ENCODE measurements around the gene SRGAP3.

SRGAP3 gene

GRCh38 chr3:8976540-8977182, 272.8 kb downstream of the SRGAP3 start:
- peaks cover 8% of the 10 kb centered on the region for H3K9me3 Mint-ChIP-seq
- intact Hi-C loops (cut with micrococcal nuclease): no loop called here

GRCh38 chr3:8975081-8976020, 274.1 kb downstream of the SRGAP3 start:
- Mint-ChIP-seq H3K4me1 (ENCODE audit: low read depth) (no peaks in the 10 kb centered on the region), H3K27me3 (peaks cover 4% of the 10 kb centered on the region), H3K9me3 (peaks cover 8% of the 10 kb centered on the region), H3K4me3 (no peak overlapping the region), H3K27ac (no peak overlapping the region), H3K36me3 (ENCODE audit: low read depth) (no peaks in the 10 kb centered on the region)
- intact Hi-C loops (cut with micrococcal nuclease): no loop called here

More at GRCh38 chr3:8976540-8977182, 272.8 kb downstream of the SRGAP3 start:
- Mint-ChIP-seq H3K27me3 (peaks cover 8% of the 10 kb centered on the region), H3K36me3 (ENCODE audit: low read depth) (no peaks in the 10 kb centered on the region), H3K27ac (no peak overlapping the region), H3K4me3 (no peak overlapping the region), H3K4me1 (ENCODE audit: low read depth) (peaks cover 10% of the 10 kb centered on the region)

GRCh38 chr3:8974458-8974857, 275.0 kb downstream of the SRGAP3 start:
- Mint-ChIP-seq H3K27me3 (peaks cover 4% of the 10 kb centered on the region), H3K36me3 (ENCODE audit: low read depth) (no peaks in the 10 kb centered on the region), H3K4me3 (no peak overlapping the region), H3K27ac (no peak overlapping the region), H3K4me1 (ENCODE audit: low read depth) (no peaks in the 10 kb centered on the region), H3K9me3 (peaks cover 5% of the 10 kb centered on the region)
- intact Hi-C loops (cut with micrococcal nuclease): no loop called here

GRCh38 chr3:8972639-8973038, 276.8 kb downstream of the SRGAP3 start:
- no peak overlapping the region for H3K27ac Mint-ChIP-seq
- H3K27me3 Mint-ChIP-seq: peaks cover 6% of the 10 kb centered on the region
- no peaks in the 10 kb centered on the region for H3K9me3 Mint-ChIP-seq
- H3K36me3 Mint-ChIP-seq (ENCODE audit: low read depth): no peaks in the 10 kb centered on the region
- intact Hi-C loops (cut with micrococcal nuclease): no loop called here
- H3K4me3 Mint-ChIP-seq: no peak overlapping the region
- H3K4me1 Mint-ChIP-seq (ENCODE audit: low read depth): no peaks in the 10 kb centered on the region

- Mint-ChIP-seq H3K27me3 (peaks cover 6% of the 10 kb centered on the region), H3K4me1 (ENCODE audit: low read depth) (no peaks in the 10 kb centered on the region), H3K9me3 (no peaks in the 10 kb centered on the region), H3K27ac (no peak overlapping the region), H3K4me3 (no peak overlapping the region), H3K36me3 (ENCODE audit: low read depth) (no peaks in the 10 kb centered on the region)
- intact Hi-C loops (cut with micrococcal nuclease): loop anchor here (1.0 kb wide), 2 partner anchors 96 to 331 kb away; no protein-coding TSS in a partner anchor
Measured at GRCh38 chr3:8970971-8971589, 278.4 kb downstream of the SRGAP3 start.

GRCh38 chr3:8969241-8969640, 280.2 kb downstream of the SRGAP3 start:
- no peak overlapping the region for H3K27ac Mint-ChIP-seq
- H3K9me3 Mint-ChIP-seq: no peaks in the 10 kb centered on the region
- H3K36me3 Mint-ChIP-seq (ENCODE audit: low read depth): no peaks in the 10 kb centered on the region
- peaks cover 5% of the 10 kb centered on the region for H3K4me1 Mint-ChIP-seq (ENCODE audit: low read depth)
- peaks cover 6% of the 10 kb centered on the region for H3K27me3 Mint-ChIP-seq
- intact Hi-C loops (cut with micrococcal nuclease): no loop called here
- no peak overlapping the region for H3K4me3 Mint-ChIP-seq

- peaks cover under 1% of the 10 kb centered on the region for H3K36me3 Mint-ChIP-seq (ENCODE audit: low read depth)
- intact Hi-C loops (cut with micrococcal nuclease): no loop called here
- peaks cover 6% of the 10 kb centered on the region for H3K27me3 Mint-ChIP-seq
Measured at GRCh38 chr3:8968375-8968882, 281.0 kb downstream of the SRGAP3 start.

GRCh38 chr3:8967553-8967952, 281.9 kb downstream of the SRGAP3 start:
- intact Hi-C loops (cut with micrococcal nuclease): no loop called here
- H3K27ac Mint-ChIP-seq: no peak overlapping the region

More at GRCh38 chr3:8968375-8968882, 281.0 kb downstream of the SRGAP3 start:
- H3K4me3 Mint-ChIP-seq: no peak overlapping the region
- H3K9me3 Mint-ChIP-seq: no peaks in the 10 kb centered on the region
- peaks cover 9% of the 10 kb centered on the region for H3K4me1 Mint-ChIP-seq (ENCODE audit: low read depth)
- H3K27ac Mint-ChIP-seq: no peak overlapping the region

GRCh38 chr3:8966820-8967348, 282.6 kb downstream of the SRGAP3 start:
- Mint-ChIP-seq H3K9me3 (no peaks in the 10 kb centered on the region), H3K4me1 (ENCODE audit: low read depth) (peaks cover 17% of the 10 kb centered on the region), H3K36me3 (ENCODE audit: low read depth) (peaks cover 5% of the 10 kb centered on the region), H3K4me3 (no peak overlapping the region), H3K27ac (no peak overlapping the region), H3K27me3 (peaks cover 6% of the 10 kb centered on the region)
- intact Hi-C loops (cut with micrococcal nuclease): no loop called here

More at GRCh38 chr3:8967553-8967952, 281.9 kb downstream of the SRGAP3 start:
- Mint-ChIP-seq H3K9me3 (no peaks in the 10 kb centered on the region), H3K27me3 (peaks cover 6% of the 10 kb centered on the region), H3K4me1 (ENCODE audit: low read depth) (peaks cover 12% of the 10 kb centered on the region), H3K4me3 (no peak overlapping the region), H3K36me3 (ENCODE audit: low read depth) (peaks cover 5% of the 10 kb centered on the region)

GRCh38 chr3:8966150-8966819, 283.2 kb downstream of the SRGAP3 start:
- Mint-ChIP-seq H3K4me1 (ENCODE audit: low read depth) (peaks cover 17% of the 10 kb centered on the region), H3K27ac (no peak overlapping the region), H3K4me3 (no peak overlapping the region), H3K36me3 (ENCODE audit: low read depth) (peaks cover 5% of the 10 kb centered on the region), H3K27me3 (peaks cover 6% of the 10 kb centered on the region), H3K9me3 (no peaks in the 10 kb centered on the region)
- intact Hi-C loops (cut with micrococcal nuclease): no loop called here

GRCh38 chr3:8964436-8965370, 284.7 kb downstream of the SRGAP3 start:
- H3K36me3 Mint-ChIP-seq (ENCODE audit: low read depth): peaks cover 5% of the 10 kb centered on the region
- no peak overlapping the region for H3K4me3 Mint-ChIP-seq
- peaks cover 24% of the 10 kb centered on the region for H3K4me1 Mint-ChIP-seq (ENCODE audit: low read depth)
- no peak overlapping the region for H3K27ac Mint-ChIP-seq
- peaks cover 6% of the 10 kb centered on the region for H3K27me3 Mint-ChIP-seq
- intact Hi-C loops (cut with micrococcal nuclease): no loop called here
- H3K9me3 Mint-ChIP-seq: no peaks in the 10 kb centered on the region

GRCh38 chr3:8963137-8963853, 286.2 kb downstream of the SRGAP3 start, which contains the start of gene RAD18:
Gene RAD18 (minus strand): TSS chr3:8963472. CDS start chr3:8963385, 87 bp downstream.
- H3K27me3 Mint-ChIP-seq: peaks cover under 1% of the 10 kb centered on the region
- peaks cover 6% of the 10 kb centered on the region for H3K36me3 Mint-ChIP-seq (ENCODE audit: low read depth)
- intact Hi-C loops (cut with micrococcal nuclease): no loop called here
- H3K4me1 Mint-ChIP-seq (ENCODE audit: low read depth): peaks cover 33% of the 10 kb centered on the region
- no peaks in the 10 kb centered on the region for H3K9me3 Mint-ChIP-seq
- H3K27ac Mint-ChIP-seq: peak within 1 kb of the TSS; percentile 95
- peak within 1 kb of the TSS; percentile 93 for H3K4me3 Mint-ChIP-seq
